ENCODE data around the gene CFAP46.
"Not testable (repeated sequence)": the region's sequence is repeated elsewhere in the genome, so short reads cannot be mapped to it uniquely, and the experiment has no call there.

The CFAP46 gene

DNA sequence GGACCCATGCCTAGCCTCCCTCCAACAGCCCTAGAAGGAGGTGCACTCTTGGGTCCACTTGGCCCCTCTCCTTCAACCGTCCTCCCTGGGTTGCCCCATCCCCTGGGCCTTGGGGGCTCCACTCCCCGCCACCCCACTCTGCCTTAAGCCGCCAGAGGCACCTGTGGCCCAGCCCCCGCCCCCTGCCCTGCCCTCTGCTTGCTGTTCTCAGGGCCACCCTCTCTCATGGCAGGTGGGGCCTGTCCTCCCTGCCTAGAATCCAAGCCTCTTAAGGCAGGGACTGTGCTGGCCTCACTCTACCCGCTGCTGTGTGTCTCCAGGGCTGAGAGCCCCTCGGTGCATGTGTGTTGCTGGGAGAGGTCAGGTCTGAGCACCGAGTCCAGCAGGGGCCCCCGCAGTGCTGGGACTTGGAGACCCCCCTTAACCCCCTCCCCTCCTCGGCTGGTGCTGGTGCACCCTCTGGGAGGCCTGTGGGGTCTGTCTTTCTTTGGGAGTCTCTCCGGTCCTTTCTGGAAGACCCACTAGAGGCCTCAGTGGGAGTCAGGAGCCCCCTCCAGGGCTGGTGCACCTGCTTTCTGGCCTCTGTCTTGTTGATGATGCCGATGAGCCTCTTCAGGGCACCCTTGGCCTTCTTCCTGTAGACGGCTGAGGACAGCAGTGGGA is 43.8 kb downstream of the CFAP46 start:
- no peak for DNase-seq

DNA sequence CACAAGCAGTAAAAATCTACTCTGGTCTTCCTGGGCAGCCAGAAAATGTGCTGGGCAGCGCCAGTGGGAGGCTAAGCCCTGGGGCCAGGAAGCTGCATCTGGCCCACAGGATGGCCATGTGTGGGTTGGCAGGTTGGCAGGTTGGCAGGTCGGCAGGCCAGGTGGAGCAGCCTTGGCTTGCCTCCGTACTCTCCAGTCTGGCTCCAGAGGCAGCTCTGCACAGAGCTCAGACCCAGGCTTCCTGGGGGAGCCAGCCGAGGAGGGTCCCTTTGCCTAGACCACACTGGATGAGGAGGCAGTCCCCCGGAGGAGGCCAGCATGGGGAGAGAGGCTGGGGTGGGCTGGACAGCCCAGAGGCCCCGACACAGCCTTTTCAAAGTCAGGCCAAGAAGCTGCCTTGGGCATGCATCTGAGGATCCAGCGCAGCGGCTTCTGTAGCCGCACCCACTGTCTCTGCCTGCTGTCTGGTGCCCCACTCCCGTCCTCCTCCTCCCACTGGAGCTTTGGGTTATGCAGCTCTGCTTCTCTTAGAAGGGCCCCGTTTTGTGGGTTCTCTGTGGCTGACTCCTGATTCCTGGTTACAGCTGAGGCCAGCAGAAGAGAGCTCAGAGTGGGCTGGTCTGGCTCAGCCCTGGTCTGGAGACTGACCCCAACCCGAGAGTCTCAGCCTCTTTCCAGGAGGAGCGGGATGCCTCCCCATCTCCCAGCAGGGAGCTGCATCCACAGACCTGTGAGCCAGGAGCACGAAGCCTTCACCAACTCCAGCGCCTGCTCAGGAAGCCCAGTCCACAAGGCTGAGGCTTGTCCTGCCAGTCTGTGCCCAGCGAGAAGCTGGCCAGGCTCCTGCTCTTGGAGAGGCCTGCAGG is 44.6 kb downstream of the CFAP46 start:
- DNase-seq = no peak

GRCh38 chr10:132893786-132894185 is 48.6 kb downstream of the CFAP46 start:
- not testable (repeated sequence) for DNase-seq

DNA sequence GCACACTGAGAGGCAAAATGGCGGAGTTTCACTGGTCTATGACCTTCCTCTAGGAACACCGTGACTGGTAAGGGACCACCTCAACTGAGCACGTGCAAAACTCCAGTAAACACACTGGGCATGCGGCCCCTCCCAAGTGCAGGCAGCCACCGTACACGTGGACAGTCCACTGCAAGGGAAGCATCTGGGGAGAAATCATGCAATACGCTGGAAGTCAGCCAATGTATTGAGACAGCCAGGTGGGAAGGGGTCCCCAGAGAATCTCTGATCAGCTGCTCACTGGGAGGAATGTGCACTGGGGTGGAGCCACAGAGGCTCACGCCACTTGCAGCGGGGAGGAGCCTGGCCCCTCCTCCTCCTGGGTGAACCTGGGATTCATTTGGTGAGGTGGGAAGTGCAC is 49.3 kb downstream of the CFAP46 start:
- no peak for DNase-seq

DNA sequence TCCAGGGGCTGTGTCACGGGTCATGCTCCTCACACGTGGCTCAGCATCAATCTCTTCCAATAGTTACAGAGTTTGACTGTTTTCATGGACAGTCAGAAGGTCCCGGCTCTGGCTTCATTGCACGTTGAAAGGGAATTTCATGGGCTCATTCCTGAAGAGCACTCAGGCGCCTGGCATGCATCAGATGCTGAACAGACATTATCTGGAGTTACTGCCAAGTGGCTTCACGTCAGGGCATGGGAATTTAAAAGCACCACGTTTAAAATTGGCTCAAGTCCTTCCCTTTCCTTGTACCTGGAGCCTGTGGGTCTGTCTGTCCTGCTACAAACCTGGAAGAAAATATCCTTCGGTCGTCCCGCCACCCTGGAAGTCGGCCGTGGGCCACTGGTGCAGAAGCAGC is 50.4 kb downstream of the CFAP46 start:
- DNase-seq = no peak

- DNase-seq = no peak
Measured at GRCh38 chr10:132891368-132891767, 51.0 kb downstream of the CFAP46 start.

DNA sequence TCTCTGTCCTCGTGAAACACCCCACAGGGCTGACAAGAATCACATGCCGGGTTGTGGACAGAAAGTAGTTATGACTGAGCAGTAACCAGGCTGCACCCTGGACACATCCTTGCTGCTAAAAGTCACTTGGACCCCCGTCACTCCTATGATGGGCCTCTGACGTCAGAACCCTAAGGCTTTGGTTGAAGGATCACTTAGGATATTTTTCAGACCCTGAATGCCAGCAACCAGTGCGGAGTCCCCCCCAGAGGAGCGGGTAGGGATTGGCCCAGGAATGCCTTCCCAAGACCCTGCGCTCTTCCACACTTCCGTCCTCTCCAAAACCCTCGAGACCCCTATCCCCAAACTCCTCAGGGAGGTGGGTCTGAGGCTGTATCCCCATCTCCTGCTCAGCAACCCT is 52.1 kb downstream of the CFAP46 start:
- DNase-seq = no peak

- no peak for DNase-seq
Measured at GRCh38 chr10:132889556-132889955, 52.8 kb downstream of the CFAP46 start.

DNA sequence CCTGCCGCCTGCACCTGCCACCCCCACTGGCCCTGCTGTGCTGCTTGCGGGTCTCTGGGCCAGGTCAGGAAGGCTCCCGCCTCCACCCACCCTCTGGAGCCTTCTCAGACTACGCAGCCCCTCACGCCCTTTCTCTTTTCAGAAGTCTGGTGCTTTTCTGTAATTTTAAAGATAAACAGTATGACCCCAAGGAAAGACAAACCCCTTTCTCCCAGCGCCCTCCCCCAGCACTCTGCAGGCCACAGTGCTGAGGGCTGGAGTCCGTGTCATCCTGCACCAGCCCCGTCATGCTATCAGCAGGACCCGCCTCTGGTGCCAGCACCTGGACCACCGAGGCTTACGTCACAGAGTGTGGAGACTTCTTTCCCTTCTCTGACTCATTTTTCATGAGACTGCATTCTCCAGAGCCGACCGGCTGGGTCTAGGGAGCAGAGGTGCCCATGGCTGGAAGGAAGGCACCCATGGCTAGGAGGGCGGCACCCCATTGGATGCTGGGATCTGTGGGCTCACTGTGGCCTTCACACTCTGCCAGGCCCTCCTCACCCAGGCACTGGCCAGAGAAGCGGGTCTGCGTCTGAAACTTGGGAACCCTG is 53.4 kb downstream of the CFAP46 start:
- no peak for DNase-seq

DNA sequence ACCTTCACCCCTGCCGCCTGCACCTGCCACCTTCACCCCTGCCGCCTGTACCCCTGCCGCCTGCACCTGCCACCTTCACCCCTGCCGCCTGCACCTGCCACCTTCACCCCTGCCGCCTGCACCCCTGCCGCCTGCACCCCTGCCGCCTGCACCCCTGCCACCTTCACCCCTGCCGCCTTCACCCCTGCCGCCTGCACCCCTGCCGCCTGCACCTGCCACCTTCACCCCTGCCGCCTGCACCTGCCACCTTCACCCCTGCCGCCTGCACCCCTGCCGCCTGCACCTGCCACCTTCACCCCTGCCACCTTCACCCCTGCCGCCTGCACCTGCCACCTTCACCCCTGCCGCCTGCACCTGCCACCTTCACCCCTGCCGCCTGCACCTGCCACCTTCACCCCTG is 53.9 kb downstream of the CFAP46 start:
- not testable (repeated sequence) for DNase-seq

GRCh38 chr10:132886211-132887099 is 55.9 kb downstream of the CFAP46 start:
- no peak for DNase-seq

DNA sequence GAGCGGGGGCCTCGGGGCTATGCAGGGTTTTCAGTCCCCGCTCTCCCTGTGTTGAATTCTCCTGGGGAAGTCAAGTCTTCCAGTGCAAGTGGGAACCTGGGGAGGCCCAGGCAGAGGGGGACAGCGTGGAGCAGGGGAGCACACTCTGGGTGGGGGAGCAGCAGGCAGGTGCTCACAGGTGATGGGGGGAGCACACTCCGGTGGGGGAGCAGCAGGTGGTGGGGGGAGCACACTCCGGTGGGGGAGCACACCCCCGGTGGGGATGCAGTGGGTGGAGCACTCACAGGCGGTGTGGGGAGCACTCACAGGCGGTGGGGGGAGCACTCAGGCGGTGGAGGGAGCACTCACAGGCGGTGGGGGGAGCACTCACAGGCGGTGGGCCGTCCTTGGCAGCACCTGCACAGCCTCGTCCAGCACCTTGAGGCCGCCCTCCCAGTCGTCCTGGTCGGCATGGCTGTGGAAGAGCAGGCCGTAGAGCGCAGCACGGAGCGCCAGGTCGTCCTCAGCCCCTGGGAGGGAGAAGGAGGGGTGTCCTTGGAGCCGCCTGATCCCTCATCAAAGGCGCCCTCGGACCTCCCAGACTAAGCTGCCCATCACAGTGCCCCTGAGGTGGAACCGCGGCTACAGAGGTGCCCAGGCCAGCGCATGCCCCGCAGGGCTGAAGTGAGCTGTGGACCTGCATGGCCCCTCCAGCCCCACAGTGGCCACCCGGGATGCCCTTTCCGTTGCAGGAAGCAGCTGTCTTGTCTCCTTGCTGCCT is 56.7 kb downstream of the CFAP46 start:
- no peak for DNase-seq

DNA sequence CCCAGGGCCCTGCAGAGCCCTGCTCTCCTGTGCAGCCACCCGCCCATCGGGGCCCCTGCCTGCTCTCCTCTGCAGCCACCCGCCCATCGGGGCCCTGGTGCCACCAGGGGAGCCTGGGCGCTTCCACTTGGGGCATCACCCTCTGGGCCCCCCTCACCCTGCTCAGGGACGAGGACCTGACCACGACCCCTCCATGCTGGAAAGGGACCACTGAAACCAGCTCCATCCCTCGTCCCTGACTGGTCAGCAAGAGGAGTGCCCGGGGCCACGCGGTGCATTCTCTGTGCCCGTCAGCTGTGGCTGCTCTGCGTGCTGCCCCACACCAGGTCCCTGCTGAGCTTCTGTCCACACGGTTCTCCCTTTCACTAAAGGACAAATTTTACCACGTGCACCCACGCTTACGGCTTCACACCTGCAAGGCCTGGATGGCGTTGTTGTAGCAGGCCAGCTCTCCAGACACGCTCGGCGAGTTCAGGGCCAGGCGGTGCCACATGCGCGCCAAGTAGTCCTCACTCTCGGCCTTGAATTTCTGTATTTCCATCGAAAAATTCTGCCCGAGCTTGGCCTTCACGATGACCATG is 57.6 kb downstream of the CFAP46 start:
- DNase-seq = no peak

GRCh38 chr10:132884041-132884440 is 58.3 kb downstream of the CFAP46 start:
- no peak for DNase-seq

DNA sequence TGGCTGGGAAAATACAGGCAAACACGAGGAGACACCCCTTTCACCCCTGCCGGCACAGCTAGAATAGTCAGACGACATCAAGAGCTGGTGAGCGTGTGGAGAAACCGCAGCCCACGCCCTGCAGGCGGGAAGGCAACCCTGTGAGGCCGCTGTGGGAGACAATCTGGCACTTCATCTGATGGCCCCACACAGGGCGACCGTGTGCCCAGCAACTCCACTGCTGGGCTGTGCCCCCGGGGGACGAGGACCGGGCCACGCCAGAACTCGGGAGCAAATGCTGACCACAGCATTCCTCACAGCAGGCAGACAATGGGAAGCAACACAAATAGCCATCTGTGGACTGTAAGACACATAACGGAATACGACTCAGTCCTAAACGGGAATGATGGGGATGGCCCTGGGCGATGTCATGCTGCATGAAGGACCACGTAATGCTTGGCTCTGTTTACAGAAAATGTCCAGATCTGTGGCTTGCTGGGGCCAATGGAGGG is 58.9 kb downstream of the CFAP46 start:
- DNase-seq = no peak

GRCh38 chr10:132882069-132882951 is 60.1 kb downstream of the CFAP46 start:
- no peak for DNase-seq

DNA sequence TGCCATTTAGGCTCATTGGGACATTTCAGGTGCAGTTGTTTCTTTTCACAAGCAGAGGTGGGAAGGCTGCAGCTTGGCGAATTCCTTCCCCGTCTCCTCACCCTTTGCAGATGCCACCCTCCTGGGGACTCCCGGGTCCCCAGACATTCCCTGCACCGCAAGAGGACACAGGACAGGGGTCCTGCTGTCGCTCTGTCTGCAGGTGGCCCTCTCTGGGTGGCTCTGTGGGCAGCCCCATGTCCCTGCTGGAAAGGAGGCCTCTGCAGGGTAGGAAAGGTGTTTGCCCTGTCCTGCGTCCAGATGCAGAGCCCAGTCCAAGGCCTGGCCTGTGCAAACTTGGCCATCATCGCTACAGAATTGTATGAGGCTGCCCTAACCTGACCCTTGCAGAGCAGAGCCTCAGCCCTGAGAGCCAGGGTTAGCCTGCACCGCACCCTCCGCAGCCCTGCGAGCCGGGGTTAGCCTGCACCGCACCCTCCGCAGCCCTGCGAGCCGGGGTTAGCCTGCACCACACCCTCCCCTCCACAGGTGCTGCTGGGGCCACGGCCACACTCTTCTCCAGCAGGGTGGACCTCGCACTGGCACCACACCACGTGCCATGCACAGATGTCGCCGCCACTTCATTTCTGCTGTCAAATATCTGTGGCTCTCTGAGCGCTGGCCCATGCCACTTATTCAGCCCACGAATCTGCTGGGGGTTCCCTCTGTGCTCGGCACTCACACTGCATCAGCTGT is 61.0 kb downstream of the CFAP46 start:
- DNase-seq = no peak

DNA sequence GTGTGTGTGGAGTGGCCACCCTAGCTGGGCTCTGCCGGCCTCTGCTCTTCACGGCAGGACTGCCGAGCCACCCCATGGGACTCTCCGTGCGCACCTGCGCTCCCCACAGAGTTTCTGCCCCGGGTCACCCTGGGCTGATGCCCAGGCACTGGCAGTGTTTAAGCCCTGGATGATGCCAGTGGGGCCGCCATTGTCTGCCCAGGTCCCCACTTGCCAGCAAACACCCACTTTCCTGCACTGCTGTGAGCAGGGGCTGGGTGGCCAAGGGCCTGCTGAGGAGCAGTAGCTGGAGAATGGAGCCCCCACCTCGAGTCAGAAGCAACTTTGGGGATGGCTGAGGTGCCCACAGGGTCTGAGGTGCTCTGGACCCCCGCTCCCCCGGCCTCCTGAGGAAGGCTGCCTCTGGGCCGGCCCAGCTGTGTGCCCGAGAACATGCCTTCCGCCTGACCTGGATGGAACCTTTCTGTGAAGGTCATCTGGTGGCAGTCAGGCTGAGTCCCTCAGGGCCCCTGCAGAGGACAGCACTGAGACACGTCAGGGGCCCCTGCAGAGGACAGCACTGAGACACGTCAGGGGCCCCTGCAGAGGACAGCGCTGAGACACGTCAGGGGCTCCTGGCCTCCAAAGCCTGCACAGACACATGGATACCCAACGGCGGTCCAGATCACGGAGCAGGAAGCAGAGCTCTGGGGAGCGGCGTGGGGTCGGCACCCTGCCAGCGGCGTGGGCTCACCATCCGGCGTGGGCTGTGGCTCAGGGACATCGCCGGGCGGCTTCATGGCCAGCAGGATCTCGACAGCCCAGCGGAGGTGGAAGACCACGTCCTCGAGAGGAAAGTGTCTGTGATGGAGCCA is 62.0 kb downstream of the CFAP46 start:
- no peak for DNase-seq
